Measurements from ENCODE around the gene TMEM63C.
"Not testable (repeated sequence)": the region's sequence is repeated elsewhere in the genome, so short reads cannot be mapped to it uniquely, and the experiment has no call there.

Gene TMEM63C

DNA sequence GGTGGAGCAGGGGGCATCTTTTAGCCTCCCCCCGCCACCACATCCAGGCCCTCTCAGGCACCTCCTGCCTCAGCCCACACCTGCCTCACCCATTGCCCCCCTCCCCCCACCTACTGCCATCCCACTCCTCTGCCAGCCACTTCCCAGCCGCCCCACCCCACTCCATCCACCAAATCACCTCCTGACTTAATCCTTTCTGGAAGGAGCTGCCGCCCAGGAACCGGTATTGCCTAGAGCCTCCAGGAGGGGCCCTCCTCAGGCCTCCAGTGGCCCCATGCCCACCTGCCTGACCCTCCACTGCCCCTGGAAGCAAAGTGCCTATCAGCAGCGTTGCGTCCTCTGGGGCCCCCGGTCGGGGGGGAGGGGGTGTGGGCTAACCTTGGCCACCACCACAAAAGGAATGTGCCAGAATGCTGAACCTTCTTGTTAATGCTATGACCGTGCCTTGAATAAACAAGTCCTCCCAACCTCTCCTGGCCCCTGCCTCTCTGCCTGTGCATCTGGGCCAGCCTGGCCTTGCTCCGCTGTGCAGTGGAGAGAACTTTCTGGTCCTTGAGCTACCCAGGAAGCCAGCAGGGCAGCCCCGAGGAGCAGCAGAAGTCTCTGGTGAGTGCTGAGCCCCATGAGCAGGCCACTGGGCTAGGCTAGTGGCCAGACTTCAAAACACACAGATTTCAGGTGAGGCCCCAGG, 77.6 kb downstream of the TMEM63C start:
- DNase-seq: no peak

DNA sequence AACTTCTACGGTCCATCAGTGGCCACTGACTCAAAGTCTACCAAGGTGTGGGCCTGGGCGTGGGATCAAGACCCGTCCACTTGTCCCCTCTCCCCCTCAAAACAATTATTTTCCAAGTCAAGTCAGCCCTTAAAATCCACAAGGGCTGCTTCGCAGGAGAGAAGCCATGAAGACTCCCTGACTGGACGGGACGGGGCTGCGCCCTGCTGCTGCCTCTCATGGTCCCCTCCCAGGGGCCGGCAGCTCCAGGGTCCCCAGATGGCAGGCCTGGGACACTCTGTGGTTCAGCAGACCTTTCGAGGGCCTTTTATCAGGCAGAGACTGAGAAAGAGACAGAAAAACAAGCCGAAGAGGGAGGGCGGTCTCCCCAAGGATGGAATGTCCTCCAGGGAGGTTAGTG, 78.6 kb downstream of the TMEM63C start:
- no peak for DNase-seq

DNA sequence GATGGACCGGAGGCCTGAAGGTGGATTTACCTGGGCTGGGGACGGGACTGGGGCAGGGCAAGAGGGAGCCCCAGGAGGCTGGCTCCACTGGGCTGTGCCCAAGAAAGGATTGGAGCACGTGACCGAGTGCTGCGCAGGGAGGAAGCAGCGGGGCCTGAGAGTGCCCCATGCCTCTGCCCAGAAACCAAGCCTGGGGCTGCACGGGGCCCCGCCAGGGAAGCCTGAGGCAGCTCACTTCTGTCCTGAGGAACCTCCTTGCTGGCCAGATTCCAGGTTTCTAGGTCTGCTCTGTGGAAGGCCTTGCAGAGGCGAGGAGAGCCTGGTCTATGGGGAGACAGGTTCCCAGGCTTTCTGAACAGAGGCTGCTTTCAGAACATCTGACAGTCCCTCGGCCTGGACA, 79.0 kb downstream of the TMEM63C start:
- no peak for DNase-seq

DNA sequence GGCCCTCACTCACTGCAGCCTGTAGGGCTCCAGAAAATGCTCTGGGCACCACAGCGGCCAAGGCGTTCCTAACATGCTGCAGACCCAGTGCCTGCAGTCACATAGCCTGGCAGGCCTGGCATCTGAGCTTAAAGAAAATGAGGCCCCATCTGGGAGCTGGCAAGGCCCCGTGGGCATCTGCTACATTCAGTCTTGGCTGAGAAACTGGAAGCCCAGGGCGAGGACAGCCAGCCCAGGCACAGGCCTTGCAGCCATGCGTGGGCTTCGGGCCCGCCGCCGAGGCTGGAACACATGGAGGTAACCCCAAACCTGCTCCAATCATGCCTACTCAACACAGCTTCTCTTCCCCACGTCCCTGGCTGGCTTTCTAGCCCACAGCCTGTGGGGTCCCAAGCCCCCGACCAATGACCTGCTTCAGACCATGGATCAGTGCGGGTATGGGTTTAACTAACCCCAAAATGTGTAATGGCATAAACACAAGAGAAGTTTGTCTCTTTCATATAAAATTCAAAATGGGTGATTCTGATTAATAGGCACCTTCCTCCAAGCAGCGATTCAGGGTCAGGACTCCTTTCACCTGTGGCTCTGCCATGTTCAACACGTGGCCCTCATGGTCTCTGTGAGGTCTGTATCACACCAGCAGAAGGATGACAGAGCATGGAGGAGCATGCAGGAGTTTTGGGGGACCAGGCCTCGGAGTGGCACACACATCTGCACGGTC, 83.0 kb downstream of the TMEM63C start:
- DNase-seq: no peak

DNA sequence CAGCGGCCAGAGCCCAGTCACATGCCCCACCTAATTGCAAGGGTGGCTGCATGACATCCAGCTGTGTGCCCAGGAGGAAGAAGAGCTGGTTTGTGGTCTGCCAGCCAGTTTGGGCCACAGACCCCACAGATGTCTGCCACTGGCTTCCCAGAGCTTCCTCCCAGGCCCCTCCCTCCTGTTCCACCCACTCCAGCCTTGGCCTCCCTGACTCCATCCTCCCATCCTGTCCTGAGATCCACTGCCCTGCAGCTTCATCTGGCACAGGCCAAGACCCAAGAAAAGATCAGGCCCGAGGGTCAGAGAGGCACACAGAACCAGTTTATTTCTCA, 83.6 kb downstream of the TMEM63C start:
- no peak for DNase-seq

DNA sequence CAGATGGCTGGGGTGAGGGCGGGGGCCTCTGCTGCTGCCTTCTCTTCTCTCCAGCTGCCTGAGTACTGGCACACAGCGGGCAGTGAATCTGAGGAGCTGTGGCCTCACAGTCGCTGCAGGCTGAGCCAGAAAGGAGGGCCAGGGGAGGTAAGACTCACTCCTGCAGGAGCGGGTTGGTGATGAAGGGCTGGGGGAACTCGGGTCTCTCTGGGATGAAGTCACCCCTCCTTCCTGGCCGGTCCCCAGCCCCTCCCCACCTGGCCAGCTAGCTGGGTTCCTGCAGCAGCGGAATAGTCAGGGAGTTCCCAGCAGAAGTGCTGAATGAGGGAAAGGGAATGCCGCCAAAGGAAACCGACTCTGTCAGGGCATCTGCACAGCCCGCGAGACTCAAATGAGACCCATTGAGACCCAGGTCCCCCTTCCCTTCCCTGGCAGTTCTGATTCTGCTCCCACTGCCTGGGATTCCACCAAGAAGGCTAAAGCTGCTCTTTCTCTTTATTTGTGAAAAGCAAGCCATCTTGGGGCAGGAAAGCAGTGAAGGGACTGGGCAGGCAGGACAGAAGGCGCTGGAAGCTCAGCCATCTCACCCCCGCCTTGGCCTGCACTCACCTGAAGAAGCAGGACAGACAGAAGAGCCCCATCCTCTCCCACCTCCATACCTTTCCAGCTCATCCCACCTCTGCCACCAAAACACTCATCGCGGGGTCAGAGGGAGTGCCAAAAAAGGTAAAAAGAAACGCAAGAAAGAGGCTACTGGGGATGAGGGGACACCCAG, 84.2 kb downstream of the TMEM63C start:
- no peak for DNase-seq

DNA sequence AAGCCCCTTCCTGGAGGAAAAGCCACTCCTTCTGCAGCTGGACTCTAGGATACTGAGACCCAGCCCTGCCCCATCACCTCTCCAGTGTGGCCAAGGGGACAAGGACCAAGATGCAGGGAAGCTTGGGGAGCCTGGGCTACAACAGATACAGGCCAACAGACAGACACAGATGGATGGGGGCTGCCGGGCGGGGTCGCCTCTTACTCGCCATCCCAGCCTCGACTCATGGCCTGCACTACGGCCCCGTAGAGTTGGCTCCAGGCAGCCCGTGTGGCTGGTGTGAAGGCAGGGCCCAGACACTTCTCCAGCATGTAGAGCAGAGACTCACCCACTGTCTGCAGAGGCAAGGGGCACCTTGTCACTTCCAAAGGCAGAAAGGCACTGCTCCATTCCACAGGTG, 84.7 kb downstream of the TMEM63C start:
- DNase-seq: no peak

DNA sequence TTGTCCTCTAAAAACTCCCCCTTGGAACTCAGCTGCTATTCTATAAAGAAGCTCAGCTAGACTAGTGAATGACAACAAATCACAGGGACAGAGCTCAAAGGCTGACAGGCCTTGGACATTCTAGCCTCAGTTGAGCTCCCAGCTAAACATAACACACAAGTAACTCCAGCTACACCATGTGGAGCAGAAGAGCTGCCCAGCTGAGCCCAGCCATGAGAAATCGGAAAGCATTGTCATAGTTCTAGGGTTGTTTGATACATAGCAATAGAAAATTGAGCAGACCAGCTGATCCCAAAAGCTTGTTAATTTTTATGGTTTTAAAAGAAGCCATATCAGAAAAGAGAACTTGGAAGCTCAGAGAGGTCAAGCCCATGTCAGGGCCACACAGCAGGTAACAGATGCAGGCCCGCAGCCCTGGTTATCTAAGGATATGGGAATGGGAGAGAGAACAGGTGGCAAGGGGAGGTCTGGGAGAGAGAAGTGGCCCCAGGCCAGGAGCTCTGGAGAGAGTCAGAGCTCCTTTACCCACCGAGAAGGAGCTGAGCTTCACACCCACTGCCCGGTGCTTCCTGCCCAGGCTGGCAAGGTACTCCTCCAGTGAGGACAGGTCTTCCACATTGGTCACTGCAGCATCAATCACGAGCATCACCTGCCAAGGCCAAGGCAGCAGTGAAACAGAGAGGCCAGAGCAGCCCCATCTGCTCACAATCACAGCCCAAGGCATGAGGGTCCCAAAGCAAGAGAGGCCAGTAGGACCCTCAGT, 86.5 kb downstream of the TMEM63C start:
- no peak for DNase-seq

DNA sequence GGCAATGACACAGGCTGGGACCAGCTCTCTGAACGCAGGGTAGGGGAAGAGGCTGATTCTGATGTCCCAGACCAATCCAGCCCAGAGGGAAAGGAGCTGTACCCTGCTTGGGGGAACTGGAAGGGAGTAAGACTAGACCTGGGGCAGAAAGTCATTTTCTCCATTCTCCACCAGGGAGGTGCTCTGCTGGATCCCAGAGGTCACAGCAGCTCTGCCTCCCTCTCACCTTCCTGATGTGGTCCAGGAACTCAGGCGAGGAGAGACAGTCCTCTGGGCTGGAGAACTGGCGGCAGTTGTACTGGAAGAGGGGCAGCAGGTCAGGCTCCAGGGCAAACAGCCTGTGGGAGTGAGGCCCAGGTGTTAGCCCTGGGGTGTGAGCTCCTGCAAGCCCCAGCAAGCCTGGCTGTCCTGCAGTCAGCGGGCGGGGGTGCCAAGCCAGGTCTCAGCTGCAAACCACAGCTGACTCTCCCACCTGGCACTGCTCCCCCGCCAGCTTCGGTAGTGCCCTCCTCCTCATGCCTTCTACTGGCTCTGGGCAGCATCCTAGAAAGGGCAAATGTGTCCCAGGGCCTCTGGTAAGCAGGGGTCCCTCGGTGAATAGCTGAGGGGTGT, 87.5 kb downstream of the TMEM63C start:
- DNase-seq: no peak

DNA sequence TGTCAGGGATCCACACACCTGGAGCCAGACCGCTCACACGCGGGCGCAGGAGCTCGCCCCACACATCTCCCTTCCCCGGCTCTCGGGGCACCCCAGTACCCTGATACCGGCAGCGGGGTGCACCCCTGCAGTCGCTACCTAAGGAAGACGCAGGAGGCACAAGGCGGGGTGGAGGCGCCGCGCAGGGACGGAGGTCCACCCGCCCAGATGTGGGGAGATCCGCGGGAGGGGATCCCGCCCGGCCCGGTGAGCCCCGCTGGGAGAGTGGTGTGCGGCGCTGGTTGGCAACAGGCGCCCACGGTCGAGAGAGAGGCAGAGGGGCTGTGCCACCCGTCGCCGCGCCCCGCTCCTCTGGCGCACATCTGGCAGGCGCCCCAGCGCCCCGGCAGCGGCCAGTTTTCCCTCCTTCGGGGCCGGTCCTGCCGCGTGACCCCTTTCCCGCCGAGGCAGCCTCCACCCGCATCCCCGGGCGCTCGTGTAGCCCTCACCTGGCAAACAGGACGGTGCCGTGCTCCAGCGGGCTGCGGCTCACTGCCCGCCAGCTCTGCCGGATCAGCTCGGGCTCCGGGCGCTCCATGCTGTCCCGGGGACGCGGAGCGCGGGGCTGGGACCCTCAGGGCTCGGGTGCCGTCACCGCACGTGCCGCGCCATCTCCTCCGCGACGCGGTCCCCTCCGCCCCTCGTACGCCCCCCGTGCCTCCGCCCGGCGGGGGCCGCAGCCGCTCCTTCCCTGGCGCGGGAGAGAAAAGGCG, 88.9 kb downstream of the TMEM63C start:
- no peak for DNase-seq

DNA sequence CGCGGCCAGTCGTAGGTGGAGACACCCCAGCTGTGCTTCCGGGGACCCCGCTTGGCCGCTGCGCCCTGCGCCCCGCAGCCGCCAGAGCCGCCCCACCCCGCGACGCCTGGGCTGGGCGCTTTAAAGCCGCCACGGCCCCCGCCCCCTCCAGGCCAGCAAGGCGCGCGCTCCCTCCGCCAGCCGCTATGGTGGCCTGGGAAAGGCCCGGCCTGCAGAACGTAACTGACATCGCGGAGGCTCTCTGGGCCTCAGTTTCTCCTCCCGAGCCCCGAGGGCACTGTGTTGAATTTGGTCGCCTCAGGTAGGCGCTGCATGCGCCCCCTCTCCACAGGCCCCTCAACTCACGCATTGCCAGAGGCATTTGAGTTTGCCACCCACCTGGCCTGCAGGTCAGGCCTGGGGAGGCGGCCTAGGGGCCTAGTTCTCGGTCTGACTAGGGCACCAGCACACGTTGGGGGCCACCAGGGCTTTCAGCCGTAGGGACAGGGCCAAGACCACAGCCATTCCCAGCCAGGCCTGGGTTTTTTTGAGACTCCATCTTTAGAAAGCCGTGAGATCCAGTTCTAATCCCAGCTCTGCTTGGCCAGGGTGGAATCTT, 89.6 kb downstream of the TMEM63C start, which contains the start of gene NGB:
Gene NGB (minus strand): TSS at position 94 of the 598 bp plus-strand sequence. CDS start 269 bp downstream, outside the sequence.
- DNase-seq: no peak

DNA sequence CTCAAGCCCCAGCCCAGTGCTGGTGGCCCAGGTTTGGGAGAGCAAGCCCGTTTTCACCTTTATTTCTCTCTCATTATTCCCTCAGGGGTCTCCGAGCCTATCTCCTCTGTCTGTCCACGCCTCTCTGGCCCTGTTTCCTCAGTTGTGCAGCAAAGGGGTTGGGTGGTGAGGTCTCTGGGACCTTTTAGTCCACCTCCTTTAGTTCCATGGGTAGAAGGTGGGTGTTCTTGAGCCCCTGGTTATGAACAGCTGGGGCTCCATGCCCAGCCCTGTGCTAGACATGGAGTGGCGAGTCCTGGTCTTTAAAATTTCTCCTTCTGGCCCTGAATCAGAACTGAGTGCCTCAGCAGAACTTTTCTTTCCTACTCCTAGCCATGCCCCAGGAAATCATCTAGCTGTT, 90.7 kb downstream of the TMEM63C start:
- no peak for DNase-seq

DNA sequence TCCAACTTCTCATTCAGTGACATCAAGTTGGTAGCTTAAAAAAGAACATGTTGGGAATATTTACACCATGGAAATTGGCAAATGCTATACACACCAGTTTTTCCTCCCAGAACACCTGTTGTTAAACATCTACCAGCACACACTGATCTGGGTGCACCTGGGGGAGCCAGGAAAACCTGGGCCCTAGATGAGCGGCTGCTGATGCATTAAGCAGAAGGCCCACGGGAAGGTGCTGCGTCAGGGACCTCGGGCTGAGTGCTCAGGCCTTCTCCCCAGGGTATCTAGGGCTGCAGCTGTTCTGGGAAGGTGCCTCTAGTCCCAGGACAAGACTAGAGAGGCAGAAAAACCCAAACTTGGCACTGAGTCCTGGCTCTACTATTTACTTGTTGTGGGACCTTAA, 92.2 kb downstream of the TMEM63C start:
- DNase-seq: no peak

DNA sequence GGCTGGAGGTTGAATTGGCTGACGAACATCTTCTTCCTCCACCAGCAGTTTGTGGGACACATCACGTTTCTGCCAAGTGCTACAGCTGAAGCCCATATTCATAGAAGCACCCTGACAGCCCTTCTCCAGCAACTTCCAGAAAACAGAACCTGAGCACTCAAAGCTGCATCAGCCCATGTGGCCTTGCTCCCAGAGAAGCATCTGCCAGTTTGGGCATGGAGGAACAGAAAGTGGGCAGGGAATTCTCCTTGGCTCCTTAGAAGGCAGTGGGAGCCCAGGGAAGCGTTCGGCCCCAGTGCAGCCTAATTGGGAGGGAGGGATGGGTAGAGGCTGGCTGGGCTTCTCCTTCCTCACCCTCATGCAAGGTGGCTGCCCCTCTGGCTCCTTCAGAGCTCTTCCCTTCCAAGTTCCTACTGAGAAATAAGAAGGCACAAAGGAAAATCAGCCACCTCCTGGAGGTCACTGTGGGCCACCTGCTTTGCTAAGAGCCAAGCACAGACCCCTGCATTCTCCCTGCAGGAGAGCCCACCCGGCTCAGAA, 93.5 kb downstream of the TMEM63C start:
- no peak for DNase-seq

DNA sequence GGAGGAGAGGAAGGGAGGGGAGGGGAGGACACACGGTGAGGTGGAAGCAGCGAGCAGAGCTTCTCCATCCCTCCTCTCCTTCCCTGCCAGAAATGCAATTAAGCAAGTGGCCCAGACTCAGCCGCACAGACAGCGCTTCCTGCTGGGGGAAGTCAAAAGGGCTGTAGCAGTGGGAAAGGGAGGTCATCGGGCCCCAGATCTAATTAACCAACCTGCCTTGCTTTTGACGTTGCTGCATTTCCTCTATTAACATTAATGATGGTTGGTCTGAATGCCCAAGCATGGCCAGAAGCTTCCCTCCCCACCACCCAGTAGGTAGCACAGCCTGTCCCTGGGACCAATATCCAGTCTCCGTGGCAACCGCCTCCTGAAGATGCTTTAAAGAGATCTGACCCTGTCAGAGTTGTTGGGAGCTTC, 94.0 kb downstream of the TMEM63C start:
- no peak for DNase-seq

DNA sequence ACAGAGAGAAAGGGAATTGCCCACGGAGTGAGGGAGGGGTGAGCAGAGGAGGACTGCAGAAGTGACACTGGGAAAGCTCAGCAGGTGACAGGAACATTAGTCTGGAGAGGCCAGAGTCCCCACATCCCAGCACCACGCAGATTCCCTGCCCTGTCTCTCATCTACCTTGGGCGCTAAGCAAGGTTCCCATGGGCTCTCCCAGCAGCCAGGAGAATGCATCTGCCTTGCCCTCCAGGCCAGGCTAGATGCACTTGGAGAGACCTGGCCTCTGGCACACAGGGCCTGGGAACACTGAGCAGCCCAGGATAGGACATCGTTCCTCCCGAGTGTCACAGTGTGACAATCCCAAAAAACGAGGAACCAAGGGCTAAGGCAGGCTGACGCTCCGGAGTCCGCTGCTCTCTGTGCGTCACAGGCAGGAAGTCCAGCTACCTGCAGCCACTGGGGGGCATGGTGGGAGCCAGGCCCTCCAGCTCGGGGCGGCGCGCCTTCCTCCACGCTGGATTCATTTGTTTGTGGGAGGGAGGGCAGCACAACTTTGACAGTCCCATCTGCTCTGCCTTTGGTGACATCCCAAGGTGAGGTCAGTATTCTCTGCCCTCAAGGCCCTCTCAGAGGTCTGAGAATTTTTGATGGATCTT, 94.8 kb downstream of the TMEM63C start:
- no peak for DNase-seq

DNA sequence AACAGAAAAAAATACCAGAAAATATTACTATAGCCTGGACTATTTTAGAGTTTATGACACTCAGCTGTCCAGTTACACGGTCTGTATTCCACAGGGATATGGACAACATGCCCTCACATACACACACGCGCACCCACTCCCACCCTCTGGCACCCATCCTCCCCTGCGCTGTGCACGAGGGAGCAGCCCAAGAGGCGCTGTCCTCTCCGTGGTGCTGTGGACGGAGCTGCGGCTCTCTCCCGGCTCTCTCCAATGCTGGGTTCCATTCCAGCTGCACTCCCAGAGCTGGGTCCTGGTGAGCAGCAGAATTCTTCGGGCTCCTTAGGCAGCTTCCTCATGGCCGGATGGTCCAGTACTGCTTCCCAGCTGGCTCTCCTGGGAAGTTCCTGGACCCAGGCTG, 95.4 kb downstream of the TMEM63C start:
- DNase-seq: no peak

DNA sequence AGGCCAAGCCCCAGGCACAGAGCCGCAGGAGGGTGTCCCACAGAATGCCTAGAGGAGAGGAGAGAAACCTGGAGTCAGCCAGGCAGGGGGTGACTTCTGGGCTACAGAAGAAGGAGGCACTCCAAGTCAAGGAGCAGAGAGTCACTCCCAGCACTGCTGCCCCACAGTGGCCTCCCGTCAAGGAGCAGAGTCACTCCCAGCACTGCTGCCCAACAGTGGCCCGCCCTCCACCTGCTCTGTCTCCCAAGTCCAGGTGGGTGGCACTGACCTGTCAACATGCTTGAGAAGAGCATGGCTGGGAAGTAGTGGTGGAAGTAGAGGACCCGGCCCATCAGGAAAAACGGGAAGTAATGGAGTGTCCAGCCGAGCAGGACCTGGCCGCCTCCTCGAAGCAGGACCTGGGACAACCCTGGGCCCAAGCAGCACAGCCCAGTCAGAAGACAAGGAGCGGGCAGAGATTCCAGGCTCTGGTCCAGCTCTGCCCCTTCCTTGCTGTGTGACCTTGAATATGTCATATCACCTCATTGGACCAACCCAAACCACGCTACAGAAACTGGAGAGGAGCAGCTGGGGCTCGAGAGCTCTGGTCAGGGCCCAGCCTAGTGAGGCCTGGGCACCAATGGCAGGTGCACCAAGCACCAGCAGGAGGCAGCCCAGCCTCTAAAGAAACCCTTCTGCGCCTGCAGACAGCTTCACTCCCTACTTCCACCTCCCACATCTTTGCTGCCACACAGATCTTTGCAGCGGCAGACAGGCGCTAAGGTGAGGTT, 97.0 kb downstream of the TMEM63C start:
- no peak for DNase-seq

DNA sequence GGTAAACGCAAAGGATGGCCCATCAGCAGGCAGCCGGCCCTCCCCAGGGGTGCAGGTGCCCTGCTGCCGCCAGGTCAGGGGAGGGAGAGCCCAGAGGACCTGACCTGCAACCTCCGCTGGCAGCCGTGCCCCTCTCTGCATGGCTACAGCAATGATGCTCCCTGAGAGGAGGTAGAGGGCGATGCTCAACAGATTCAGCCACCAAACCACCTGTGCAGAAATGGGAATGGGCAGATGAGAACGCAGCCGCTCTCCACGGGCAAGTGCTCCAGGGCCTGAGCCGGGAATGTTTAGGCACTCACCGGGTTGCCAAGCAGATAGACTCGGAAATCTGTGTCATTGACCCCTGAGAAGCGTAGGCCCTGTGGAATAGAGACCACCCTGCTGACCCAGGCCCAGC, 98.1 kb downstream of the TMEM63C start:
- no peak for DNase-seq

DNA sequence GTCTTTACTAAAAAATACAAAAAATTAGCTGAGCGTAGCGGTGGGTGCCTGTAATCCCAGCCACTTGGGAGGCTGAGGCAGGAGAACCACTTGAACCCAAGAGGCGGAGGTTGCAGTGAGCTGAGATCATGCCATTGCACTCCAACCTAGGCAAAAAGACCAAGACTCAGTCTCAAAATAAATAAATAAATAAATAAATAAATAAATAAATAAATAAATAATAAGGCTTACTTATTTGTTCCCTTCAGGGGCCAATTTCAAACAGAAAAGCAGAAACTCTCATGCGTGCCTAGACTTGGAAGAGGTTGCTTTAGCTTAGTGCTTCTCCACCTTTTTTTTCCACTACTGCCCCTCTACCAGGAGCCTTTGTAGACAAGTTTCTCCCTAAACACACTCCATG, 99.3 kb downstream of the TMEM63C start:
- not testable (repeated sequence) for DNase-seq

All from EL (cell line).